RWPE2 (cell line): ENCODE measurements around the gene PARP12.

Source experiments
- ATAC-seq: fragments of 200-7000 bp; cut with Tn5 transposase; 3 replicates; pipeline ENCODE4 v1.9.1; 2021; ENCODE audit warnings: low read depth
- DNase-seq: peaks from one replicate; pipeline ENCODE4 v3.0.0-alpha.2; 2020; ENCODE audit warnings: low spot score
- H3K27ac ChIP-seq: fragments of 450-650 bp; 2 replicates; pipeline ENCODE4 v1.5.1; 2017; ENCODE audit warnings: mild to moderate bottlenecking; ENCODE audit not compliant: poor library complexity, severe bottlenecking
- H3K27me3 ChIP-seq: fragments of 250-450 bp; sonication (Bioruptor Pico); 2 replicates; pipeline ENCODE4 v1.5.1; 2021; ENCODE audit warnings: mild to moderate bottlenecking, moderate library complexity; ENCODE audit not compliant: insufficient read depth, poor library complexity, severe bottlenecking
- H3K36me3 ChIP-seq: fragments of 250-450 bp; sonication (Bioruptor Pico); 2 replicates; pipeline ENCODE4 v1.5.1; 2020; ENCODE audit warnings: low read depth, mild to moderate bottlenecking, moderate library complexity
- H3K4me1 ChIP-seq: fragments of 250-450 bp; sonication (Bioruptor Pico); 2 replicates; pipeline ENCODE4 v1.5.1; 2021; ENCODE audit warnings: mild to moderate bottlenecking, moderate library complexity; ENCODE audit not compliant: insufficient read depth, poor library complexity, severe bottlenecking
- H3K4me3 ChIP-seq: fragments of 250-450 bp; sonication (Bioruptor Pico); 2 replicates; pipeline ENCODE4 v1.5.1; 2021; ENCODE audit warnings: mild to moderate bottlenecking, moderate library complexity; ENCODE audit not compliant: severe bottlenecking
- H3K9me3 ChIP-seq: fragments of 250-450 bp; sonication (Bioruptor Pico); 2 replicates; pipeline ENCODE4 v1.5.1; 2021; ENCODE audit warnings: mild to moderate bottlenecking, moderate library complexity; ENCODE audit not compliant: severe bottlenecking
- TF ChIP-seq, protein P1 (sequence below): fragments of 450-650 bp; IDR thresholded peaks from one replicate; pipeline ENCODE4 v1.5.1; 2017; ENCODE audit warnings: mild to moderate bottlenecking, moderate library complexity; ENCODE audit not compliant: poor library complexity, severe bottlenecking

PARP12 gene

GRCh38 chr7:140027858-140028257 is 34.9 kb downstream of the PARP12 start:
- H3K36me3 ChIP-seq = peaks cover 56% of the 10 kb centered on the region
- DNase-seq (no peak), ATAC-seq (no peak)

DNA sequence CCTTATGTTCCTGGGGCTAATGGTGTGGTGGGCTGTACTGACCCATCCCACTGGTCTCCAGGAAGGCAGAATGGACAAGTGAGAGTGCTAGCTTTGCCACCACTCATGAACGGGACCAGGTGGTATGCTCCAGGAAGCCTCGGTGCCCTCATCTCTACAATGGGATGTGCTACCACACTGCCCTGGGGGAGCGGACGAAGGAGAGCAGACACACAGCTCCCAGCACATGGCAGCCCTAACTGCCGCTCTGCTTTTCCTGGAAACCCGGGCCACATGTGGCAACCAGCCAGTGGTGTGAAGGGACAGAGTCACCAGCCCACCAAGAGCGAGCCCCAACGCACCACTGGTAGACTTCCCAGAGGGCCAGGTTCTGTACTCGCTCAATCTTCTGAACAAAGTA is 35.8 kb downstream of the PARP12 start:
- no peaks in the 10 kb centered on the region for H3K27me3 ChIP-seq
- H3K4me3 ChIP-seq = no peak overlapping the region
- ATAC-seq (no peak), DNase-seq (no peak)
- TF ChIP-seq, protein P1, sequence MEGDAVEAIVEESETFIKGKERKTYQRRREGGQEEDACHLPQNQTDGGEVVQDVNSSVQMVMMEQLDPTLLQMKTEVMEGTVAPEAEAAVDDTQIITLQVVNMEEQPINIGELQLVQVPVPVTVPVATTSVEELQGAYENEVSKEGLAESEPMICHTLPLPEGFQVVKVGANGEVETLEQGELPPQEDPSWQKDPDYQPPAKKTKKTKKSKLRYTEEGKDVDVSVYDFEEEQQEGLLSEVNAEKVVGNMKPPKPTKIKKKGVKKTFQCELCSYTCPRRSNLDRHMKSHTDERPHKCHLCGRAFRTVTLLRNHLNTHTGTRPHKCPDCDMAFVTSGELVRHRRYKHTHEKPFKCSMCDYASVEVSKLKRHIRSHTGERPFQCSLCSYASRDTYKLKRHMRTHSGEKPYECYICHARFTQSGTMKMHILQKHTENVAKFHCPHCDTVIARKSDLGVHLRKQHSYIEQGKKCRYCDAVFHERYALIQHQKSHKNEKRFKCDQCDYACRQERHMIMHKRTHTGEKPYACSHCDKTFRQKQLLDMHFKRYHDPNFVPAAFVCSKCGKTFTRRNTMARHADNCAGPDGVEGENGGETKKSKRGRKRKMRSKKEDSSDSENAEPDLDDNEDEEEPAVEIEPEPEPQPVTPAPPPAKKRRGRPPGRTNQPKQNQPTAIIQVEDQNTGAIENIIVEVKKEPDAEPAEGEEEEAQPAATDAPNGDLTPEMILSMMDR = no peak
- peaks cover 48% of the 10 kb centered on the region for H3K36me3 ChIP-seq
- H3K27ac ChIP-seq = no peak overlapping the region
- no peaks in the 10 kb centered on the region for H3K9me3 ChIP-seq
- no peaks in the 10 kb centered on the region for H3K4me1 ChIP-seq

More at GRCh38 chr7:140027858-140028257, 34.9 kb downstream of the PARP12 start:
- H3K9me3 ChIP-seq = no peaks in the 10 kb centered on the region
- peaks cover 5% of the 10 kb centered on the region for H3K4me1 ChIP-seq
- no peak overlapping the region for H3K27ac ChIP-seq
- no peak overlapping the region for H3K4me3 ChIP-seq
- H3K27me3 ChIP-seq = no peaks in the 10 kb centered on the region
- TF ChIP-seq, protein P1 = no peak

- TF ChIP-seq, protein P1 = no peak
- no peak; the same call in 2 of the 3 replicates for ATAC-seq
Observed at GRCh38 chr7:140025814-140026433, 36.8 kb downstream of the PARP12 start.

DNA sequence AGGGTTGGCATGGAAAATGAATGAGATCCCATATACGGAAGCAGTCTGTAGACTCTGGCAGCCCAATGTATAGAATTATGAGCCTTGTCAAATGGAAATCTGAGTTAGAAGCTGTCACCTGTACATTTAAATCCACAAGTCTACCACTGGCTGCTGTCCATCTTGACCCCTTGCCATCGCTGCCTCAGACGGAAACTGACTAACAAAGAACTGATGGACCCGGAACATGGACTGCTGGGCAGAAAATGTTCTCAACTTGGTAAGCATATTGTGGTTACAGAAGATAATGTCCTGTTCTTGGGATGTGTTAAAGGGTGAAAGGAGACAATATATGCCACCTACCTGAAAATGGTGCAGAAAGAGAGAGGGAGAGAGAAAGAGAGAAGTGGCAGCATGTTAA is 37.5 kb downstream of the PARP12 start:
- H3K4me1 ChIP-seq = no peaks in the 10 kb centered on the region
- H3K27me3 ChIP-seq = no peaks in the 10 kb centered on the region
- no peak overlapping the region for H3K4me3 ChIP-seq
- TF ChIP-seq, protein P1 = no peak
- H3K27ac ChIP-seq = no peak overlapping the region
- H3K36me3 ChIP-seq = peaks cover 34% of the 10 kb centered on the region
- no peaks in the 10 kb centered on the region for H3K9me3 ChIP-seq
- DNase-seq (no peak), ATAC-seq (no peak)

More at GRCh38 chr7:140025814-140026433, 36.8 kb downstream of the PARP12 start:
- no peak for DNase-seq
- Histone ChIP-seq H3K27ac (no peak overlapping the region), H3K9me3 (no peaks in the 10 kb centered on the region), H3K4me3 (no peak overlapping the region), H3K36me3 (peaks cover 41% of the 10 kb centered on the region), H3K27me3 (no peaks in the 10 kb centered on the region), H3K4me1 (no peaks in the 10 kb centered on the region)

GRCh38 chr7:140024585-140024984 is 38.2 kb downstream of the PARP12 start:
- no peaks in the 10 kb centered on the region for H3K27me3 ChIP-seq
- no peak overlapping the region for H3K4me3 ChIP-seq
- TF ChIP-seq, protein P1 = no peak
- peaks cover 33% of the 10 kb centered on the region for H3K36me3 ChIP-seq
- H3K9me3 ChIP-seq = no peaks in the 10 kb centered on the region
- H3K27ac ChIP-seq = no peak overlapping the region
- DNase-seq (no peak), ATAC-seq (no peak)
- no peaks in the 10 kb centered on the region for H3K4me1 ChIP-seq
